HG02885 (cell line): ENCODE measurements around the gene BBS2.
"Not testable (repeated sequence)": the region's sequence is repeated elsewhere in the genome, so short reads cannot be mapped to it uniquely, and the experiment has no call there.

Experiments used
- ATAC-seq: cut with Tn5 transposase; IDR thresholded peaks from one replicate; pipeline ENCODE4 v1.9.1; 2021; ENCODE audit warnings: mild to moderate bottlenecking; ENCODE audit not compliant: unreplicated experiment, poor library complexity

Gene BBS2

DNA sequence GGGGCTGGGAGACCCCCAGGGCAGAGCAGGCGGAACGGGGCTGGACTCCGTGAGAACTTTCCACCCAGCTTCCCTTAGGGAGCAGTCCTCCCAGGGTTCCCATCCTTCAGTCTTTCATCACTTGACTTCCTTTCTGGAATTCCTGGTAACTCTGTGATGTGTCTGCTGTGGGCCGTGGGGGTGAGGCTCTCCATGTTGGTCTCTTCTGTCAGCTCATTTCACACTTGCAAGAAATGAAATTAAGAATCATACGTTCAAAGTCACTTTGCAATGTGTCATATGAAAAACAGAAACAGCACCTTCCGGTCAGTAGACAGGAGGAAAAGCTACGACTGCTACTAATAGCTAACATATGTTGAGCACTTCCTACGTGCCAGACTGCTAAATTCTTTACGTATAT is 5.4 kb upstream of the BBS2 start:
- no peak for ATAC-seq

DNA sequence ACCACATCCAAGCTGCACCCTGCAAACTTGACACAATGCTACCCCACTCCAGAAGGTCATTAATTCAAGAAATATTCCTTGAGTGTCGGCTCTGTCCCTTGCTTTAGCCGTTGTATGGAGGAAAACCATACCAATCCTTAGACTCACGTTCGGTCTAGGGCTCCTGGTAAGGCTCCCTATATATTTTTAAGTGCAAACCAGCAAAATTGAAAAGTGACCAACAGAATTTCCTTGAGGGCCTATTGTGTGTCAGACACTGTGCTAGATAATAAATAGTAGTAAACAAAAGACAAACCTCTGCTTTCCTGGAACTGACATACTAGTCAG is 390 bp upstream of the BBS2 start:
- ATAC-seq: no peak

GRCh38 chr16:56518425-56518824 is 1.4 kb downstream of the BBS2 start:
- ATAC-seq: no peak

DNA sequence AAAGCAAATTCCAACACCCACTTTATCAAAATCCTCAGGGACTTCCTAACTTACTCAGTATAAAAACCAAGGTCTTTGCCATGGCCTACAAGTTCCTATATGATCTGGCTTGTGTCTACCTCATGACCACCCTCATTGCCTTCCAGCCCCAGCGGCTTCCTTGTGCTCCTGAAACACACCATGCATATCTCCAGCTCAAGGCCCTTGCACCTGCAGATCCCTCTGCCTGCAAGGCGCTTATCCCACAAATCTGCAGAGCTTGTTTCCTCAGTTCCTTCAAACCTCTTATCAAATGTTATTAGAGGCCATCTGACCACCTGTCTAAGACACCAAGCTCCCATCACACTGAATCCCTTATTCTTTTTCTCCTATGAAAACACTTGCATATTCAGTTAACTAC is 2.6 kb downstream of the BBS2 start:
- ATAC-seq: no peak

DNA sequence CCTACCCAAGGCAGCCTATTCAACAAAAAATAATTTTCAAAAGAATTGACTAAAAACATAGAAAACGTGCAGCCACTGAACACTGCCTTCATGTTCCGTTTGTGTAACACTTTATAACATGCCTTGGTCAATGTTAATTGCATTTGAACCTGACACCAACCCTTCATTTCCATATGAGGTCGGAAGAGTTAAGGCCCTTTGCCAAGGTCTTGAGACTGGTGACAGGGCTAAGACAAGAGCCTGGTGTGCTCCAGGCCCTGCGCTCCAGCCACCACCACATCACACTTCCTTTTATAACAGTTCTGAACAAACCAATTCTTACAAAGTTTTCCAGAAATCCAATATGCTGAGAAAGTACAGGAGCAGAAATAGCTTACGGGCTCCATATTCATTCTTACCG is 4.2 kb downstream of the BBS2 start:
- no peak for ATAC-seq

- ATAC-seq: no peak
Observed at GRCh38 chr16:56514845-56515244, 5.0 kb downstream of the BBS2 start.

DNA sequence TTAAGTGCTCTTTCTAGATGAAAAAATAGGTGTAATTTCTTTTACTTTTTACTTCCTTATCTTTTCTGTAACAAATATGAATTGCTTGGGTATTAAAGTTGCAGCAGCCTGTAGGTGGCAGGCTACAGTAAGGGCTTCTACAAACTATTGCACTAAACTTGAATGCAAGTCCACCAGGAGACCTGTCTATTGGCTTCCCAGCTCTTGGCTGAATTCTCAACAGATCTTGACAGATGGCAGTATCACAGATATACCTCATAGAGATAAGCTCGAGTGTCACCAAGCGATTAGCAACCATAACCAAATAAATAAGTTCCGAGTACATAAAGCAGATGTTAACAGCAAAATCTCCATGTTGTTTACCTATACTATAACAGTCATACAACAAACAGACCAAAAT is 5.9 kb downstream of the BBS2 start:
- ATAC-seq: peak; percentile 47

DNA sequence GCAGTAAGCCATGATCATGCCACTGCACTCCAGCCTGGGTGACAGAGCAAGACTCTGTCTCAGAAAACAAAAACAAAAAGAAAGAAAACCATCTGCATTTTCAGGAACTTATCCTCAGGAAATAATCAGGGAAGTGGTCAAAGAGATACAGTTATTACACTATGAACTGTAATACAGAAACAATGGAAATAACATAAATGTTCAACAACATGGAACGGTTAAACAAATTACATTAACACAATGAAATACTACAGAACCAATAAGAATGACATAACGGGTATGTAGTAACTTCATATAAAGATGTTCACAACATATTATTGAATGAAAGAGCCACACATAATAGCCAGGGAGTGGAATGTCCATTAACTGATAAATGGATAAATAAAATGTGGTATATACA is 6.7 kb downstream of the BBS2 start:
- no peak for ATAC-seq

DNA sequence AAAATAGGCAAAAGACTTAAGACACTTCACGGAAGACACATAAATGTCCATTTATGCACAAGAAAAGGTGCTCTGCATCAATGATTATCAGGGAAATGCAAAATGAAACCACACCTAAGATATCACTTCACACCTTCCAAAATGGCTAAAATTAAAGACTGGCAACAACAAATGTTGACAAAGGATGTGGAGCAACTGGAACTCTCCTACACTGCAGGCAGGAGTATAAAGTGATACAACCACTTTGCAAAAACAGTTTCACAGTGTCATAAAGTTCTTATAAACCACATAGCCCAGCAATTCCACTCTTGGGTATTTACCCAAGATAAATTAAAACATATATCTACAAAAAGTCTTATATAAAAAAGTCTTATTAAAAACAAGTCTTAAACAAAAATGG is 7.8 kb downstream of the BBS2 start:
- ATAC-seq: no peak

- no peak for ATAC-seq
Observed at GRCh38 chr16:56510544-56510943, 9.3 kb downstream of the BBS2 start.

DNA sequence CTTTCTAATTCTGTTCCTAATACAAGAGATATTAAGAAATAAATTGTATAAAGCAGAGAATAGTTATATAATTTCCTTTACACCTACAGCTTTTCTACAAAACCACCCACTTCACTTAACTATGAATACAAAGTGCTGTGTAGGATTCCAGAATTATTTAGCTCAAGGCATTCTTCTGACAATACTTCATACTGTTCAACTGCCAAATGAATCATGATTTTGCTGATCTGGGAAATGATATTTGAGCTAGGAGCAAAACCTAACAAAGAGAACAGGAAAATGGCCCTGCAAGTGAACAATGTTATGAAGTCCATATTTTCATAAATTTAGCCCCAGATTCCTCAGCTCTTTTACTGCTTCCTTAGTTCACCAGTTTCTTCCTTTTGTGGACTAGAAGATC is 12.9 kb downstream of the BBS2 start:
- ATAC-seq: no peak

DNA sequence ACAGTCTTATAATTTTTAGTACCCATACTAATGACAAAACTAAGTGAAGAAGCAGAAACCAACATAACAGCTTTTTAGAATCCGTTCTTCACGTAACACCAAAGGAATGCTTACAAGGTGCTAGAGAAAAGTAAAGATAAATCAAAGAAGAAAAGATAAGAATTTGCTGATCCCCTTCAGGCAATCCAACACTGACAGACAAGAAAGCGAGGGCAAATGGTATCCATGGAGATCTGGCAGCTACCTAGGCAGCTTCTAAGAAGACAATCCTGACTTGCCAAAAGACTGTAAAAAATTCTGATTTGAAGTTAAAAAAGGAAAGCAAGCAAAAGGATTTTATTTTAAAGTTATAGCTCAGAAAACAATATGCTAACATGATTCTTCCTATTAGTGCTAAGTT is 14.6 kb downstream of the BBS2 start:
- no peak for ATAC-seq

DNA sequence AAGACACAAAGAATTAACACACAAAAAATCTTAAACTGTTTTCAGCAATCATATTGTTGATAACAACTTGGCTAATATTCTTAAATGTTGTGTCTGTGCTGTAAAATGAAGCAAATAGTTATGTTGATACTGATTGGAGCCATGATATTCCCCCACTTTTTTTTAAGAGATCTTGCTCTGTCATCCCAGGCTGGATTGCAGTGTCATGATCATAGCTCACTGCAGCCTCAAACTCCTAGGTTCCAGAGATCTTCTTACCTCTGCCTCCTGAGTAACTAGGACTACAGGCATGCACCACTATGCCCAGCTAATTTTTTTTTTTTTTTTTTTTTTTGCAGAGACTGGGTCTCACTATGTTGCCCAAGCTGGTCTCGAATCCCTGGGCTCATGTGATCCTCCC is 26.0 kb downstream of the BBS2 start:
- no peak for ATAC-seq

DNA sequence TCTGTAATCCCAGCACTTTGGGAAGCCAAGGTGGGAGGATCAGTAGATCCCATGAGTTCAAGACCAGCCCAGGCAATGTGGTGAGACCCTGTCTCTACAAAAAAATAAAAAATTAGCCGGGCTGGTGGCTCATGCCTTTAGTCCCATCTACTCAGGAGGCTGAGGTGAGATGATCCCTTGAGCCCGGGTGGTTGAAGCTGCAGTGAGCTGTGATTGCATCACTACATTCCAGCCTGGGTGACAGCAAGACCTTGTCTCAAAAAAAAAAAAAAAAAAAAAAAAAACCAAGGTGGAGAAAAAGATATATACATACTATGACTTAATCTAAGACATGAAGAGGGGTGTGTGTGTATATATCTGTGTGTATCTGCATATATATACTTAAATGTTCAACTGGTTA is 26.7 kb downstream of the BBS2 start:
- no peak for ATAC-seq

- no peak for ATAC-seq
Observed at GRCh38 chr16:56491657-56492261, 28.1 kb downstream of the BBS2 start.

DNA sequence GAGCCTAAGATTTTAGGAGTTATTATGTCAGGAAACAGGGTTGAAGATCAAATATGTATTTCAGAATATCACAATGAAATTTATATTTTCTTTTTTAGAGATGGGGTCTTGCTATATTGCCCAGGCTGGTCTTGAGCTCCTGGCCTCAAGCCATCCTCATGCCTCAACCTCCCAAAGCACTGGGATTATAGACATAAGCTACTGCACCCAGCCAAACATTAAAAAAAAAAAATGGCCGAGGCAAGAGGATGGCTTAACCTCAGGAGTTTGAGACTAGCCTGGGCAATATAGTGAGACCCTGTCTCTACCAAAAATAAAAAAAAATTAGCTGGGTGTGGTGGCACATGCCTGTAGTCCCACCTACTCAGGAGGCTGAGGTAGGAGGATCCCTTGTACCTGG is 31.0 kb downstream of the BBS2 start:
- not testable (repeated sequence) for ATAC-seq

DNA sequence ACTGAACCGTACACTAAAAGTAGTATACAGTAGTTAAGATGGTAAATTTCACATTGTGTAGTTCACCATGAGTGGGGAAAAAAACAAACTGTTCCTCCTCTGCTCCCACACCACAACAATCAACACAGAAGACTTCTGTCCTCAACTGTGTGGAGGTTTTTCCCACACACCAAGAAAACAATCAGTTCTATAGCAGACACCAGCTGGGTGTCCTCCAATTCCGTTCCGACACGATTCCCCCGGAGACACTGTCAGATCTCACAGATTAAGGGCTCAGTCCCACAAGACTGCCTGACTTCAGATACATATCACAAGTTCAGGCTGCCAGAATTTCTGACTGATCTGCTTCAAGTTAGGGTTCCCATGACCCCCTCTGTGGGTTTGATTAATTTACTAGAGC is 31.8 kb downstream of the BBS2 start:
- ATAC-seq: no peak

DNA sequence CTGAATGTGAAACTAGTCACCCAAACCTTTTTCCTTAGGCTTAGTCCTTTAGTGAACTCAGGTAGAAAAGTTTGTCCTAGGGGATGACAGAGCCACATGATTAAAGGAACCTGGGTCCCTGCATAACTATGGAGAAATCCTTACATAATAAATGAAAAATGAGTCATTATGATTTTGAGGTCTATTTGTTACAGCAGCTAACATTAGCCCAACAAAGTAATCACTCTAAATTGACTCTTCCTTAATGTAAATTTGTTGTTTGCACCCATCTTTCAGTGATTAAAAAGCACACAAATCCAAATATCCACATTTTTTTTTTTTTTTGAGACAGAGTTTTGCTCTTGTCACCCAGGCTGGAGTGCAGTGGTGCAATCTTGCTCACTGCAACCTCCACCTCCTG is 36.4 kb downstream of the BBS2 start:
- no peak for ATAC-seq

- ATAC-seq: no peak
Observed at GRCh38 chr16:56482683-56483236, 37.1 kb downstream of the BBS2 start.

DNA sequence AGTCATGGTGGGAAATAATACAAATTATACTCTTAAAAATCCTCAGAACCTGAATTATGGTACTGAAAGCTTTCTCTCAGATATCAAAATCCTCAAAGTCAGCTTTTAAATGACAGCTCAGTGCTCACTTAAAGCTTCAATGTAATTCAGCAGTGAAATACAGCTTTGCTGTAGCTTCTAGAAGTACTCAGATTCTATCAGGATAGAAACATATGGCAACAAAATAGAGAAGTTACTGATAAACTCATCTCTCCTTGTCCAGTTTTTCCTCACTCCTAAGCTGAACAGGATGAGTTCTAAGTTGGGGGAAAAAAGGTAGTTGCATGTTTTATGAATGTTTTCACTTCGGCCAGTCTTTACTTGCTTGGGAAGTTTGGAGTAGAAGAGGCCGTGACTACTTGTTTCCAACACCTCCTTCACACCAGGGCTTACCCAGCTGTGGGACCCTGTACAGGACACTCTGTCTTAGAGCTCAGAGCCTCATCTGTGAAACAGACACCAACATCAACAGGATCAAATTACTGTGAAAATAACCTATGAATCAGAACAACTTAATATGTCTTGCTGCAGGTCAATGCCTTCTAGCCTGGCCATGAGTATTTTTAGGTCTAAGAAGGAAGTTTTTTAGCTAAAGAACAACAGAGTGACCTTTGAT is 38.2 kb downstream of the BBS2 start:
- ATAC-seq: no peak

DNA sequence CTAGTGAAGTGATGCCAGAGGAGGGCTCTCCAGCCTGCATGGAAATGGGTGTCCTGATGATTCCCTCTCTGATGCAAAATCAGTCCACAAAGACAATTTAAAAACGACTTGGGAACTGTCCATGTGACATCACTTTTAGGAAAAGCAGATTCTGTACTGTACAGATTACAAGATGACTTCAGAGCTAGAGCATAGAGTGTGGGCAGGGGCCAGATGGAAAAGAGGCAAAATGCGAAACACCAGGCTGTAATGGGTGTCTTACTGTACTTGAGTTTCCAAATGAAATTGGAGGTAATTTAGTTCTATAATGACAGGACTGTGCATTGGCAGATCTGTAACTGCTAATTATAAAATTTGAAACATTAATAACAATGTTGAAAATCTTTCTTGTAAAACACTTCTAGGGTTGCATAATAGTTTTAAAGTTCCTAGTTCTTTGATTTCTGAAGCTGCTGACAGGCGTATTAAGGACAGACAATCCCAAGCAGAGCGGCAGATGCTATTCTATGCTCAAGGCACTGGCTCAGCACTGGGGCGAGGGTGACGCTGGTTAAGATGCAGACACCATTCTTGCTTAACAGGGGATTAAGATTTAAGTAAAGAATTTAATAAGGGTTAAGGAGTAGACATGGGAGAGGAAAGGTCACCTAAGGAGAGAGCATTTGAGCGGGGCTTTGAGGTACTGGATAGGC is 38.9 kb downstream of the BBS2 start:
- ATAC-seq: no peak

- ATAC-seq: no peak
Observed at GRCh38 chr16:56479469-56479868, 40.4 kb downstream of the BBS2 start.
